ENCODE data around the gene CPNE5. TPM values are rescaled to one million over a fixed set of nuclear protein-coding genes. Genes with fewer than 3 reads are reported as not detected.
A peak's percentile ranks its signal among the peaks of the same experiment; 100 is the strongest.

Gene CPNE5
- total and polyA plus RNA-seq, 7 experiments from 2014 or later = 0.09 to 5.1 (median 1.3) TPM; not detected in 1

- POLR2A ChIA-PET = no interaction called here
- no peaks in the 10 kb centered on the region for H3K9me3 ChIP-seq (ENCODE audit: control insufficient read depth in 2 of 3, low read length in 3 of 3)
- peaks cover 0 to 14% (median 13%) of the 10 kb centered on the region in 7 donors for H3K4me1 Mint-ChIP-seq
- no peaks in the 10 kb centered on the region for H3K36me3 ChIP-seq (ENCODE audit: control insufficient read depth in 2 of 3, insufficient read depth in 3 of 3, low read length in 3 of 3)
- H3K4me1 ChIP-seq (ENCODE audit: control insufficient read depth in 2 of 2, insufficient read depth in 2 of 2, low read length in 2 of 2) = peaks cover 3 to 5% of the 10 kb centered on the region in 2 donors
- CTCF ChIA-PET = interaction anchor here (0.8 kb wide), 1 partner anchor 79 kb away, joined by 3 read pairs; no protein-coding TSS in a partner anchor
- H3K36me3 Mint-ChIP-seq = peaks cover 0 to 3% (median 0%) of the 10 kb centered on the region in 5 donors
- H3K27me3 Mint-ChIP-seq = peaks cover 19 to 51% (median 22%) of the 10 kb centered on the region in 5 donors
- H3K27me3 ChIP-seq (ENCODE audit: control insufficient read depth in 2 of 2, insufficient read depth in 2 of 2, low read length in 2 of 2) = peaks cover 4 to 20% of the 10 kb centered on the region in 2 donors
- intact Hi-C loops (cut with micrococcal nuclease) = no loop called here
- DNase-seq (no peak), ATAC-seq (no peak)
- H3K27ac ChIP-seq (ENCODE audit: low read depth, low read length) = no peak overlapping the region
- H3K4me3 ChIP-seq (ENCODE audit: low read length) = no peak overlapping the region
- peak overlapping the region in 3 of 10 donors; percentile 33 to 66 (median 53) for H3K4me3 Mint-ChIP-seq
- no peak overlapping the region for H3K27ac Mint-ChIP-seq
- peaks cover 0 to 1% (median 0%) of the 10 kb centered on the region in 11 donors for H3K9me3 Mint-ChIP-seq
Observed at GRCh38 chr6:36837686-36838085, 1.6 kb downstream of the CPNE5 start.

- no peak overlapping the region for H3K4me3 Mint-ChIP-seq
- no peaks in the 10 kb centered on the region for H3K9me3 ChIP-seq (ENCODE audit: control insufficient read depth in 2 of 3, low read length in 3 of 3)
- H3K4me3 ChIP-seq (ENCODE audit: low read length) = no peak overlapping the region
- H3K9me3 Mint-ChIP-seq = peaks cover 0 to 1% (median 0%) of the 10 kb centered on the region in 11 donors
- H3K4me1 ChIP-seq (ENCODE audit: control insufficient read depth in 2 of 2, insufficient read depth in 2 of 2, low read length in 2 of 2) = peaks cover 3 to 5% of the 10 kb centered on the region in 2 donors
- ChIA-PET POLR2A (no interaction called here), CTCF (no interaction called here)
- no peak for DNase-seq
- H3K36me3 ChIP-seq (ENCODE audit: control insufficient read depth in 2 of 3, insufficient read depth in 3 of 3, low read length in 3 of 3) = no peaks in the 10 kb centered on the region
- peaks cover 0 to 14% (median 13%) of the 10 kb centered on the region in 7 donors for H3K4me1 Mint-ChIP-seq
- H3K27me3 Mint-ChIP-seq = peaks cover 19 to 51% (median 22%) of the 10 kb centered on the region in 5 donors
- no peak overlapping the region for H3K27ac ChIP-seq (ENCODE audit: low read depth, low read length)
- no peak for ATAC-seq
- no peak overlapping the region for H3K27ac Mint-ChIP-seq
- intact Hi-C loops (cut with micrococcal nuclease) = no loop called here
- H3K27me3 ChIP-seq (ENCODE audit: control insufficient read depth in 2 of 2, insufficient read depth in 2 of 2, low read length in 2 of 2) = peaks cover 4 to 20% of the 10 kb centered on the region in 2 donors
- peaks cover 0 to 3% (median 0%) of the 10 kb centered on the region in 5 donors for H3K36me3 Mint-ChIP-seq
Observed at GRCh38 chr6:36837022-36837339, 2.3 kb downstream of the CPNE5 start.

GRCh38 chr6:36836111-36837021 is 2.9 kb downstream of the CPNE5 start:
- CTCF ChIA-PET = interaction anchor here (0.6 kb wide), 1 partner anchor 147 kb away, joined by 3 read pairs; no protein-coding TSS in a partner anchor
- intact Hi-C loops (cut with micrococcal nuclease) = no loop called here
- POLR2A ChIA-PET = no interaction called here
- ATAC-seq (no peak), DNase-seq (no peak)
- Histone ChIP-seq H3K36me3 (ENCODE audit: control insufficient read depth in 2 of 3, insufficient read depth in 3 of 3, low read length in 3 of 3) (no peaks in the 10 kb centered on the region), H3K9me3 (ENCODE audit: control insufficient read depth in 2 of 3, low read length in 3 of 3) (no peaks in the 10 kb centered on the region), H3K27me3 (ENCODE audit: control insufficient read depth in 2 of 2, insufficient read depth in 2 of 2, low read length in 2 of 2) (peaks cover 4 to 20% of the 10 kb centered on the region in 2 donors), H3K4me3 (ENCODE audit: low read length) (no peak overlapping the region), H3K4me1 (ENCODE audit: control insufficient read depth in 2 of 2, insufficient read depth in 2 of 2, low read length in 2 of 2) (peaks cover 3 to 5% of the 10 kb centered on the region in 2 donors), H3K27ac (ENCODE audit: low read depth, low read length) (no peak overlapping the region)
- Mint-ChIP-seq H3K27ac (no peak overlapping the region), H3K4me3 (no peak overlapping the region), H3K27me3 (peaks cover 19 to 51% (median 22%) of the 10 kb centered on the region in 5 donors), H3K36me3 (peaks cover 0 to 3% (median 0%) of the 10 kb centered on the region in 5 donors), H3K4me1 (peaks cover 0 to 14% (median 13%) of the 10 kb centered on the region in 7 donors), H3K9me3 (peaks cover 0 to 1% (median 0%) of the 10 kb centered on the region in 11 donors)

GRCh38 chr6:36834576-36835341 is 4.5 kb downstream of the CPNE5 start:
- Histone ChIP-seq H3K4me1 (ENCODE audit: control insufficient read depth in 2 of 2, insufficient read depth in 2 of 2, low read length in 2 of 2) (peaks cover 0 to 5% of the 10 kb centered on the region in 2 donors), H3K27ac (ENCODE audit: low read depth, low read length) (no peak overlapping the region), H3K27me3 (ENCODE audit: control insufficient read depth in 2 of 2, insufficient read depth in 2 of 2, low read length in 2 of 2) (peaks cover 4 to 13% of the 10 kb centered on the region in 2 donors), H3K4me3 (ENCODE audit: low read length) (no peak overlapping the region), H3K9me3 (ENCODE audit: control insufficient read depth in 2 of 3, low read length in 3 of 3) (no peaks in the 10 kb centered on the region), H3K36me3 (ENCODE audit: control insufficient read depth in 2 of 3, insufficient read depth in 3 of 3, low read length in 3 of 3) (no peaks in the 10 kb centered on the region)
- Mint-ChIP-seq H3K4me1 (peaks cover 0 to 6% (median 5%) of the 10 kb centered on the region in 7 donors), H3K4me3 (no peak overlapping the region), H3K27ac (peak overlapping the region in 1 of 9 donors; percentile 14), H3K27me3 (peaks cover 10 to 38% (median 15%) of the 10 kb centered on the region in 5 donors), H3K36me3 (peaks cover 0 to 3% (median 0%) of the 10 kb centered on the region in 5 donors), H3K9me3 (peaks cover 0 to 1% (median 0%) of the 10 kb centered on the region in 11 donors)
- intact Hi-C loops (cut with micrococcal nuclease) = no loop called here
- no peak for DNase-seq
- ATAC-seq = no peak
- CTCF ChIA-PET = no interaction called here
- POLR2A ChIA-PET = no interaction called here

GRCh38 chr6:36833182-36833789 is 6.0 kb downstream of the CPNE5 start:
- no peak for DNase-seq
- Histone ChIP-seq H3K27me3 (ENCODE audit: control insufficient read depth in 2 of 2, insufficient read depth in 2 of 2, low read length in 2 of 2) (peaks cover 0 to 4% of the 10 kb centered on the region in 2 donors), H3K36me3 (ENCODE audit: control insufficient read depth in 2 of 3, insufficient read depth in 3 of 3, low read length in 3 of 3) (no peaks in the 10 kb centered on the region), H3K4me1 (ENCODE audit: control insufficient read depth in 2 of 2, insufficient read depth in 2 of 2, low read length in 2 of 2) (no peaks in the 10 kb centered on the region), H3K4me3 (ENCODE audit: low read length) (no peak overlapping the region), H3K9me3 (ENCODE audit: control insufficient read depth in 2 of 3, low read length in 3 of 3) (no peaks in the 10 kb centered on the region), H3K27ac (ENCODE audit: low read depth, low read length) (no peak overlapping the region)
- Mint-ChIP-seq H3K36me3 (peaks cover 0 to 3% (median 0%) of the 10 kb centered on the region in 5 donors), H3K4me1 (peaks cover 0 to under 1% (median 0%) of the 10 kb centered on the region in 7 donors), H3K9me3 (peaks cover 0 to 1% (median 0%) of the 10 kb centered on the region in 11 donors), H3K27me3 (peaks cover 3 to 30% (median 9%) of the 10 kb centered on the region in 5 donors), H3K4me3 (no peak overlapping the region), H3K27ac (no peak overlapping the region)
- ChIA-PET CTCF (interaction anchor here (0.6 kb wide), 2 partner anchors 75 to 540 kb away, joined by 3 to 6 read pairs; no protein-coding TSS in a partner anchor), POLR2A (no interaction called here)
- intact Hi-C loops (cut with micrococcal nuclease) = no loop called here
- no peak for ATAC-seq

GRCh38 chr6:36832313-36832712 is 6.9 kb downstream of the CPNE5 start:
- Histone ChIP-seq H3K4me3 (ENCODE audit: low read length) (no peak overlapping the region), H3K27ac (ENCODE audit: low read depth, low read length) (no peak overlapping the region), H3K9me3 (ENCODE audit: control insufficient read depth in 2 of 3, low read length in 3 of 3) (no peaks in the 10 kb centered on the region), H3K36me3 (ENCODE audit: control insufficient read depth in 2 of 3, insufficient read depth in 3 of 3, low read length in 3 of 3) (no peaks in the 10 kb centered on the region), H3K4me1 (ENCODE audit: control insufficient read depth in 2 of 2, insufficient read depth in 2 of 2, low read length in 2 of 2) (no peaks in the 10 kb centered on the region), H3K27me3 (ENCODE audit: control insufficient read depth in 2 of 2, insufficient read depth in 2 of 2, low read length in 2 of 2) (no peaks in the 10 kb centered on the region)
- Mint-ChIP-seq H3K4me1 (peaks cover 0 to 7% (median 3%) of the 10 kb centered on the region in 7 donors), H3K36me3 (peaks cover 0 to under 1% (median 0%) of the 10 kb centered on the region in 5 donors), H3K4me3 (no peak overlapping the region), H3K27ac (no peak overlapping the region), H3K27me3 (peaks cover 0 to 21% (median 4%) of the 10 kb centered on the region in 5 donors), H3K9me3 (peaks cover 0 to 1% (median 0%) of the 10 kb centered on the region in 11 donors)
- ChIA-PET CTCF (interaction anchor here (1.2 kb wide), 1 partner anchor 17 kb away, joined by 3 read pairs; no protein-coding TSS in a partner anchor), POLR2A (interaction anchor here (0.9 kb wide), 1 partner anchor 9 kb away, joined by 3 read pairs; no protein-coding TSS in a partner anchor)
- ATAC-seq (no peak), DNase-seq (no peak)
- intact Hi-C loops (cut with micrococcal nuclease) = no loop called here

Measured in naive thymus-derived CD4-positive, alpha-beta T cell (primary cell).